ENCODE measurements around the gene KCNT2.
A peak's percentile ranks its signal among the peaks of the same experiment; 100 is the strongest.

KCNT2 gene

GRCh38 chr1:196425513-196425912, 182.7 kb downstream of the KCNT2 start:
- no peak for DNase-seq
- in situ Hi-C loops (cut with HindIII; ENCODE audit: low pct_ligation_motif_present, low pct_unique_long_range_greater_than_20kb, low sequenced_read_pairs), result no loop called here

GRCh38 chr1:196423612-196424011, 184.6 kb downstream of the KCNT2 start:
- in situ Hi-C loops (cut with HindIII; ENCODE audit: low pct_ligation_motif_present, low pct_unique_long_range_greater_than_20kb, low sequenced_read_pairs), result no loop called here

GRCh38 chr1:196418772-196419171, 189.5 kb downstream of the KCNT2 start:
- in situ Hi-C loops (cut with HindIII; ENCODE audit: low pct_ligation_motif_present, low pct_unique_long_range_greater_than_20kb, low sequenced_read_pairs), result no loop called here

More at GRCh38 chr1:196423612-196424011, 184.6 kb downstream of the KCNT2 start:
- DNase-seq, result no peak

GRCh38 chr1:196415978-196416377, 192.3 kb downstream of the KCNT2 start:
- in situ Hi-C loops (cut with HindIII; ENCODE audit: low pct_ligation_motif_present, low pct_unique_long_range_greater_than_20kb, low sequenced_read_pairs), result no loop called here
- no peak for DNase-seq

More at GRCh38 chr1:196418772-196419171, 189.5 kb downstream of the KCNT2 start:
- DNase-seq, result no peak

GRCh38 chr1:196412326-196412725, 195.9 kb downstream of the KCNT2 start:
- in situ Hi-C loops (cut with HindIII; ENCODE audit: low pct_ligation_motif_present, low pct_unique_long_range_greater_than_20kb, low sequenced_read_pairs), result no loop called here
- no peak for DNase-seq

GRCh38 chr1:196410768-196411167, 197.5 kb downstream of the KCNT2 start:
- in situ Hi-C loops (cut with HindIII; ENCODE audit: low pct_ligation_motif_present, low pct_unique_long_range_greater_than_20kb, low sequenced_read_pairs), result no loop called here
- no peak for DNase-seq

- in situ Hi-C loops (cut with HindIII; ENCODE audit: low pct_ligation_motif_present, low pct_unique_long_range_greater_than_20kb, low sequenced_read_pairs), result no loop called here
- no peak for DNase-seq
Observed at GRCh38 chr1:196409586-196409985, 198.7 kb downstream of the KCNT2 start.

GRCh38 chr1:196407358-196408051, 200.7 kb downstream of the KCNT2 start:
- in situ Hi-C loops (cut with HindIII; ENCODE audit: low pct_ligation_motif_present, low pct_unique_long_range_greater_than_20kb, low sequenced_read_pairs), result no loop called here

GRCh38 chr1:196405839-196406238, 202.4 kb downstream of the KCNT2 start:
- in situ Hi-C loops (cut with HindIII; ENCODE audit: low pct_ligation_motif_present, low pct_unique_long_range_greater_than_20kb, low sequenced_read_pairs), result no loop called here
- DNase-seq, result no peak

More at GRCh38 chr1:196407358-196408051, 200.7 kb downstream of the KCNT2 start:
- peak; percentile 38 for DNase-seq

- no peak for DNase-seq
- in situ Hi-C loops (cut with HindIII; ENCODE audit: low pct_ligation_motif_present, low pct_unique_long_range_greater_than_20kb, low sequenced_read_pairs), result no loop called here
Observed at GRCh38 chr1:196403803-196404690, 204.2 kb downstream of the KCNT2 start.

GRCh38 chr1:196401891-196402290, 206.3 kb downstream of the KCNT2 start:
- no peak for DNase-seq
- in situ Hi-C loops (cut with HindIII; ENCODE audit: low pct_ligation_motif_present, low pct_unique_long_range_greater_than_20kb, low sequenced_read_pairs), result no loop called here

GRCh38 chr1:196401452-196401833, 206.8 kb downstream of the KCNT2 start:
- in situ Hi-C loops (cut with HindIII; ENCODE audit: low pct_ligation_motif_present, low pct_unique_long_range_greater_than_20kb, low sequenced_read_pairs), result no loop called here
- no peak for DNase-seq

- in situ Hi-C loops (cut with HindIII; ENCODE audit: low pct_ligation_motif_present, low pct_unique_long_range_greater_than_20kb, low sequenced_read_pairs), result no loop called here
- DNase-seq, result no peak
Observed at GRCh38 chr1:196400478-196401451, 207.5 kb downstream of the KCNT2 start.

GRCh38 chr1:196399713-196400112, 208.5 kb downstream of the KCNT2 start:
- in situ Hi-C loops (cut with HindIII; ENCODE audit: low pct_ligation_motif_present, low pct_unique_long_range_greater_than_20kb, low sequenced_read_pairs), result no loop called here
- no peak for DNase-seq

- no peak for DNase-seq
- in situ Hi-C loops (cut with HindIII; ENCODE audit: low pct_ligation_motif_present, low pct_unique_long_range_greater_than_20kb, low sequenced_read_pairs), result no loop called here
Observed at GRCh38 chr1:196393742-196394141, 214.5 kb downstream of the KCNT2 start.

- no peak for DNase-seq
- in situ Hi-C loops (cut with HindIII; ENCODE audit: low pct_ligation_motif_present, low pct_unique_long_range_greater_than_20kb, low sequenced_read_pairs), result no loop called here
Observed at GRCh38 chr1:196393282-196393681, 215.0 kb downstream of the KCNT2 start.

- in situ Hi-C loops (cut with HindIII; ENCODE audit: low pct_ligation_motif_present, low pct_unique_long_range_greater_than_20kb, low sequenced_read_pairs), result no loop called here
Observed at GRCh38 chr1:196387766-196388165, 220.5 kb downstream of the KCNT2 start.

GRCh38 chr1:196385109-196385508, 223.1 kb downstream of the KCNT2 start:
- in situ Hi-C loops (cut with HindIII; ENCODE audit: low pct_ligation_motif_present, low pct_unique_long_range_greater_than_20kb, low sequenced_read_pairs), result no loop called here
- no peak for DNase-seq

More at GRCh38 chr1:196387766-196388165, 220.5 kb downstream of the KCNT2 start:
- no peak for DNase-seq

- DNase-seq, result no peak
- in situ Hi-C loops (cut with HindIII; ENCODE audit: low pct_ligation_motif_present, low pct_unique_long_range_greater_than_20kb, low sequenced_read_pairs), result no loop called here
Observed at GRCh38 chr1:196382383-196382782, 225.9 kb downstream of the KCNT2 start.

Data from ACHN (cell line).